Vagina (tissue), 2 donors: ENCODE results near the gene PLK3.

Experiments
- CTCF ChIP-seq, 3 experiments: fragments of 450-650 bp in 2 of 3; fragments of 200-600 bp in 1 of 3; sonication (generic) in 1 of 3; IDR thresholded peaks; one replicate each; pipeline ENCODE4 v1.5.1; 2017 to 2019; ENCODE audit warnings: antibody characterized with exemption in 3 of 3, mild to moderate bottlenecking in 2 of 3, moderate library complexity in 2 of 3
- POLR2A ChIP-seq, 2 donors: fragments of 450-650 bp; IDR thresholded peaks; one replicate each; pipeline ENCODE4 v1.6.1; 2017; ENCODE audit warnings: antibody characterized with exemption in 2 of 2, mild to moderate bottlenecking in 2 of 2, moderate library complexity in 2 of 2
- POLR2AphosphoS5 ChIP-seq, 2 donors: sonication (generic); formaldehyde crosslinking; IDR thresholded peaks; one replicate each; pipeline ENCODE4 v1.9.0; 2017; ENCODE audit warnings: antibody characterized with exemption in 2 of 2, mild to moderate bottlenecking in 2 of 2, low read depth in 1 of 2; ENCODE audit not compliant: insufficient read depth in 1 of 2

- TF ChIP-seq POLR2A (IDR thresholded peaks at IDR 0.05) (no peak), CTCF (IDR thresholded peaks at IDR 0.05) (no peak), POLR2AphosphoS5 (IDR thresholded peaks at IDR 0.05; ENCODE audit: insufficient read depth in 1 of 2, low read depth in 1 of 2) (peak in 1 of 2 donors; percentile 23)
Measured at GRCh38 chr1:44817307-44817706, 17.1 kb downstream of the PLK3 start.
